HG03095 (cell line): Measurements from ENCODE around the gene COPS4.
"Not testable (repeated sequence)": the region's sequence is repeated elsewhere in the genome, so short reads cannot be mapped to it uniquely, and the experiment has no call there.

Experiments
- ATAC-seq: cut with Tn5 transposase; IDR thresholded peaks from one replicate; pipeline ENCODE4 v1.9.1; 2021; ENCODE audit warnings: moderate library complexity; ENCODE audit not compliant: unreplicated experiment

The COPS4 gene

DNA sequence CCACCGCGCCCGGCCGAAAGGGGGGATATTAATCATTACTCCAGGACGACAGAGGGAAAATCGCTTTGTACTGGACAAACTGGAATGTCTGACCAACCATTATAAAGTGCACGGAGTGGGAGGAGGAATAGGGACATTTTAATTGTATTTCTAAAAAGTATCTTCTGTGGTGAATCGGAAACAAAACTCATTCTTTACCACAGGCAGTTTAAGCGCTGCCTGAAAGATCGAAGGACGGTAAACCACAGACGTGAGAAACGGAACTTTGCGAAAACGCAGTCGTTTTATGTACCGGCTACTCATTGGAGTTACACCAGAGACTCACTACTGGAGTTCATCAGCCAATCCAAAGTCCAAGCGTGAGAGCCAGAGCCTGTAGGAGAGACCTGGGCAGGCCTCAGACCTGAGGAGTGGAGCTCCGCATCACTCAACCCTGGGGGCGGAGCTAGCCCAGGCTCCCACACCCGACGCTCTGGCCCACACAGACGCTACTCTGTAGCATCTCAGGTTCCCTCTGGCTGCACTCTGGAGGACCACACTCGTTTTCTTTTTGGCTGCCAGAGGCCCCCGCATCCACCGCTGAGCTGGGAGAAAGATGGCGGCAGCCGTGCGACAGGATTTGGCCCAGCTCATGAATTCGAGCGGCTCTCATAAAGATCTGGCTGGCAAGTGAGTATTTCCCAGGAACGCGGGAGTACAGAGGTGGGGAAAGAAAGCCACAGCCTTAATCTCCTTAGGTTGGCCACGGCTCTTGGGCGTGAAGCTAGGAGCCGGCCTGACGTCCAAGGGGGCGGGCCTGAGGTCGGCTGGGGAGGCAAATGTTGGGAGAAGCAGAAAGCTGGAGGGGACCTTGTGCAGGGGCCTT, at the start of gene COPS4:
Gene COPS4, plus strand, starts transcription at position 554 of the 865 bp plus-strand sequence. Its CDS starts 42 bp downstream, at position 596.
- ATAC-seq: peak; percentile 99

GRCh38 chr4:82987519-82987918, 47.5 kb upstream of the COPS4 start:
- not testable (repeated sequence) for ATAC-seq

DNA sequence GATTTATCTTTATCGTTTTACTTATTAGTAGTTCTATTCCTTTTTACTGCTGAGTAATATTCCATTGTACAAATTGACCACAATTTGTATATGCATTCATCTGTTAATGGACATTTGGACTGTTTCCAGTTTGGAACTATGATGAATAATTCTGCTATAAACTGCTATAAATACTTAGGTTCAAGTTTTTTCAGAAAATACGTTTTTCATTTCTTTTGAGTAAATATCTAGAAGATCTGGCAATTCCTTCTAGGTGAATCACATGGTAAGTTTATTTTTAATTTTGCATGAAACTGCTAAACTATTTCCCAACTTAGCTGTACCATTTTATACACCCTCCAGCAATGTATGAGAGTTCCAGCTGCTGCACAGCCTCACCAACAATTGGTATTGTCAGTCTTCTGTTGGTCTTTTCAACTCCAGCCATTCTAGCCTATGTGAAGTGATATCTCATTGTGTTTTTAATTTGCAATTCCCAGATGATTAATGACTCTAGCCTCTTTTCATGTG, 46.6 kb upstream of the COPS4 start:
- ATAC-seq: no peak

DNA sequence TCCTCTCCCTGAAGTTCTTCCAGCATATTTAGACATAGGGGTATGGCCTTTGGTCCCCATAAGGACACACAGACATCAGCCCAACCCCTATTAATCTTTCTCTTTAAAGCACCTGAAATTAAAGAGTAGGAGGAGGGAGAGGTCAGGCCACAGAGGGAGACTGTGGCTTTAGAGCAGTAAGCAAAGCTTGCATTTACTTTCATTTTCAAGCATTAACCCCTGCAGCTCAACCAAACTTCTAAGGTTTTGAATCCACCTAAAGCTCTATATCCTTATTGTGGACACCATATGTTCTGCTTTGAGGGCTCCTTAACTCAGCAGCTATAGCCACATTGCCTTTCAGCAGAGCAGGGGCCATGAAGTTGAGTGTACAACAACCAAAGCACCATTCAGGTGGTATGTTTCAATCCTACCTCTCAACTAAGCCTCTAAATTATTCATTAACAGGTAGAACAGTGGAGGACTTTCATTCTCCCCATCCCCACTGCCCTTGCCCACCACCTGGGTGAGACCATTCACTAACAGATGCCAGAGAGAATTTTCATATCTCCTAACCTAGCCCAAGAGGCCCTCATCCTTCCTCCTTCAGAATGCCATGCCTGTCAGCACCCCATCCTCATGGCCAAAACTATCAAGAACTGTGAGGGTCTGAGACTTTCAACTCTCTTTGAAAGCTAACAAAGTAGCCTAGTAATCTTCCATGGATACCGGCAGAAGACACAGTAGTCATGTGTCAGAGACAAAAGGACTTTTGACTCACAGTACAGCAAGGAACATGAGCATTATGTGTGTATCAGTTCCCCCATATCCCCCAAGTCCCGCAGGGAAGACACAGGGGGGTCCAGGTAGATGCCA, 45.2 kb upstream of the COPS4 start:
- peak; percentile 93 for ATAC-seq

DNA sequence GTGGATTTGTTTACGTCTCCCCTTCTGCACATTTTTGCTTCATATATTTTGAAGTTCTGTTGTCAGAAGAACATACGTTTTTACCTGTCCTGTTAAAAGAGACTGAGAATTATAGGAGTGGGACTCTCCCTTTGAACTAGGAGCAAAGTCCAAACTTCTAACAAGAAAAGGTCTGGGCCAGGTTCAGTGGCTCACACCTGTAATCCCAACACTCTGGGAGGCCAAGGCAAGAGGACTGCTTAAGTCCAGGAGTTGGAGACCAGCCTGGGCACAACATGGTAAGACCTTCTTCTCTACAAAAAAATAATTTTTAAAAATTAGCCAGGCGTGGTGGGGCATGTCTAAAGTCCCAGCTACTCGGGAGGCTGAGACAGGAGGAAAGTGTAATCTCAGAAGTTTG, 40.1 kb upstream of the COPS4 start:
- ATAC-seq: no peak

DNA sequence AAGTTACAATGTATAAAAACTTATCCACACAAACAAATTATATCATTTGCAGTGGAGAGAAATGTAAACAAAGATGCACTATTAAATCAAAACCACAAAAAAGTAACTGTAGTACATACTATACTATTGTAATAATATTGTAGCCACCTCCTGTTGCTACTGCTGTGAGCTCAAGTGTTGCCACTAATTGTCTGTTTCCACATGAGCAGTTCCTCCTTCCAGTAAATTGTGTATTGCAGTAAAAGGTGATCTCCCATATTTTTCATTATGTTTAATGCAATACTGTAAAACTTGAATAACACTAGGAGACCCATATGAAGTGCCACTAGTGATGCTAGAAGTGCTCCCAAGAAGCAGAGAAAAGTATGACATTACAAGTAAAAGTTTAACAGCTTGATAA, 36.1 kb upstream of the COPS4 start:
- ATAC-seq: no peak

DNA sequence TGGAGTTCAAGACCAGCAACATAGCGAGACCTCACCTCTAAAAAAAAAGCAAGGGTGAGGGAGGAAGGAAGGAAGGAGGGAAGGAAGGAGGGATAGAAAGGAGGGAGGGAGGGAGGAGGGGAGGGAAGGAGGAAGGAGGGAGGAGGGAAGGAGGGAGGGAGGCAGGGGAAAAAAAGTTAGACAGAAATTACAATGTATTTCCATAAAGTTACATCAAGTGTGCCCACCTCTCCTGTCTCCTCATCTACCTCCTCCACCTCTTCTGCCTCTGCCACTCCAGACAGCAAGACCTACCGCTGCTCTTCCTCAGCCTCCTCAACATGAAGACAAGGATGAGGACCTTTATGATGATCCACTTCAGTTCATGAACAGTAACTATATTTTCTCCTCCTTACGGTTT, 32.7 kb upstream of the COPS4 start:
- no peak for ATAC-seq

- not testable (repeated sequence) for ATAC-seq
Observed at GRCh38 chr4:83003044-83003791, 31.8 kb upstream of the COPS4 start.

- no peak for ATAC-seq
Observed at GRCh38 chr4:83009529-83009928, 25.5 kb upstream of the COPS4 start.

- no peak for ATAC-seq
Observed at GRCh38 chr4:83010111-83010521, 24.9 kb upstream of the COPS4 start.

DNA sequence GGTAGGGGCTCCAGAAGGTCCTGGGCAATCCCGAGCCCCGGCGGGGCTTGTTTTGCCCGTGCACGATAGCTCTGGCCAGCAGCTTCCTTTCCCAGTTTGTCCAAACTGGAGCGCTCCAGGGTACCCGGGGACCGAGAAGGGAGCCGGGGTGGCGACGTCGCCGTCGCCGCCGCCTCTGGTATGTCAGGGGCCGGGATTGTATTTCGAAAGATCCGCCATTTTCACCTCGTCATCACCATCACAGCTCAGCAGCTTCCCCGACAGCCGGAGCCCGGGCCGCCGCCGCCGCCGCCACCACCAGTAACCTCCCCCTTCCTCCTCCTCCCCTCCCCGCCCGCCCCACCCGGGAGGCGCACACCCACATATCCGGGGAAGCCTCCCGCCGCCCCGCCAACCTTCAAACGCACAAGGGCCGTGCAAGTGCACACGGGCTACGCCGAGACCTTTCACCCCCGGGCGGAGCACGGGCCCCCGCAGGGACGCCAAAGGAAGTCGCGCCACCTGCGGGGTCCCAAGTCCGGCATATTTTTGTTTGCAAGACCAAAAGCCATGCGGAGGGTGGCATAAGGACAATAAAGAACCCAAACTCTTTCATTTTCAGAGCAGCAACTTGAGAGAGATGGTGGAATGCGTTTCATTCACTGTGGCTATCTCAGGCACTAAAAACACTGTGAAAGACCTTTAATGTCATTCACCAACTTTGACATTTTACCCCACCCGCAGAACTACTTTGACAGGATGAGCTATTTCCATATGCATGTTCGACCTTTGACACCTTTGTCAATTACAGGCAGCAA, 24.3 kb upstream of the COPS4 start, which contains the start of gene LIN54:
Gene LIN54, minus strand, starts transcription at position 302 of the 797 bp plus-strand sequence. CDS start 25,979 bp downstream, outside the sequence.
- peak; percentile 40 for ATAC-seq

DNA sequence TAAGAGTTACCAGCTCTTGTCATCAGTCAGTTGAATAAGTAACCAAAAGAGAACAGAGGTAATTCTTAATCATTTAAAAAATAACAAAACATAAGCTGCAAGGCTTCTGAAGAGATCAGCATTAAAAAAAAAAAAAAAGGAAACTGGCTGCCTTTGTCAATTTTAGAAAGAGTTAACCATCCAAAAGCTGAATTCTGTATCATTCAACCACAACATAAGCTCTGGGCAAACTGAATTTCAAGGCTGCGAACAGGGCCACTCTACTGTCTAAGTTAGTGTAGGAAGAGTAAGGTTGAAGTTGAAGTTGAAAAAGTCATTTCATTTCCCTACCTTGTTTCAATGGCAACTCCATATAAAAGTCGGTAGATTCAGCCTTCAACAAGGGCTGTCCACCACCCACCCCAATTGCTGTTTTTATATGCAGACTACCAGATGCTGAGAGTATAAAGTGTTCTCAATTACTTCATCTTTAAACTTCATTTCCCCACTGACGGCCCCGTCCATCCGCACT, 23.2 kb upstream of the COPS4 start:
- no peak for ATAC-seq

DNA sequence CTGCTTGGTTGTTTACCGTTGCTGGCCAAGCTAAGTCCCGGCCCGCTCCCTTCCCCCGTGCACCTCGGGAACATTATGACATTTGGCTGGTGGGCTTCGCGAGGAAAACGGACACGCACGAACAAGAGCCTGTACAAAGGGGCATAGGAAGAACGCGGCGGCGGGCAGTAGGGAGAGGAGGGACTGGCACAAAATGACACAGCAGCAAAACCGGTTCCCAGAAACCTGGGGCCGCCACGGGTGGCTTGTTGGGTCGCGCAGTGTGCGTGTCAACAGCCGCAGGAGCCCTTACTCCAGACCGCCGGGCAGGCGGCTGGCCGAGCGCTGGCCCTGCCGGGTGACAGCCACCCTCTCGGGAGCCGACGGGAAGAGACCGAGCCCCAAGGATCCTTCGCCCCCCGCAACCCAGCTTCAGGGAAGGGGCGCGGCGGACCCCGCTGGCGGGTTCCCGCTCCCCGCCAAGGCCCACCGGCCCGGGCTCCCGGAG, 22.7 kb upstream of the COPS4 start:
- peak; percentile 7 for ATAC-seq

DNA sequence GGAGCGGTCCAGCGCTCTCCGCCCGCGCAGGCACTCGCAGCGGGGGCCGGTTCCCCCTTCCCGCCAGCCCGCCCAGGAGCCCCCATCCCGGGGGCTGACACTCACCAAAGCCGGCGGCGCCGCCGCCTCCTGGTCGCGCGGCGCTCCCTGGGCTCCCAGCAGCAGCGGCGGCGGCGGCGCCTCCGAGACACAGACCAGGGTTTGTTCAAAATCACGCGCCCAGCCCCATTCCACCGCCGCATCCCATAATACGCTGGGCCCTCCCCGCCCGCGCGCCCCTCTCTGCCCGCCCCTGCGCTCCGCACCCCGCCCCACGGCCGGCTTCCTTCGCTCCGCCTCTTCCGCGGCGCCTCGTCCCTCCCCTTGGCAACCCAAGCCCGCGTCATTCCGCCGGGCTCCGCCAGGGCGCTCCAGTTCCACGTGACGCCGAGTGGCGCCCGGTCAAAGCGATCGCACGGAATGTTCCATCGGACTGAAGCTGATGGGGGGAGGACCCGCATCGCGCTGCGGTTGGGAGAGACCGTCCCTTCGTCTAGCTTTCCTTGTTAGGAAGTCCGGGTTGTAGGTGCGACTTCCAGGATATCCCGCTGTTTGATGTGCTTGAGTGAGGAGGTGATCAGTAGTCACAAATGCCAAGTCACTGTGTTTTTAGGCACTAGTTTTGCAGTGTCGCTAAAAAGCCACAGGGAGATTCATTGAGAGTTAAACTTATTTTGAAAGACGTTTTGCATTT, 22.1 kb upstream of the COPS4 start:
- ATAC-seq: peak; percentile 79

DNA sequence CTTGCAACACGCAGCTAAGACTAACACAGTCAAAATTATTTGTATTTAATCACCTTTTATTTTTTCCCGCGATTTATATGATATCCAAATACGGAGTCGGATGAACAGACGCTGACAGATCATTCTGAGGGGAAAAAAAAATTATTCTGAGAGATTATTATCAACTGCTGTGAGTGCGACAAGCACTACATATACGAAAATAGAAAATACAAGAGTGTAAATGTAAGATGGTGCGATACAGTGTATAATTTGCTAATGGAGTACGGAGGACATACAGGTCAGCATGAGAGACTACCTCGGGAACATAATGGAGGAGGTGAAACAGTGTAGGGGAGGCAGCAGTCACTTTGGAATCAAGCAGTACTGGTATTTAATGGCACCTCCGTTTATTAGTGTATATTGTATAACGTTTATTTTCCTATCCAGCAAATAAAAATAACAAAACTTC, 21.5 kb upstream of the COPS4 start:
- ATAC-seq: no peak

DNA sequence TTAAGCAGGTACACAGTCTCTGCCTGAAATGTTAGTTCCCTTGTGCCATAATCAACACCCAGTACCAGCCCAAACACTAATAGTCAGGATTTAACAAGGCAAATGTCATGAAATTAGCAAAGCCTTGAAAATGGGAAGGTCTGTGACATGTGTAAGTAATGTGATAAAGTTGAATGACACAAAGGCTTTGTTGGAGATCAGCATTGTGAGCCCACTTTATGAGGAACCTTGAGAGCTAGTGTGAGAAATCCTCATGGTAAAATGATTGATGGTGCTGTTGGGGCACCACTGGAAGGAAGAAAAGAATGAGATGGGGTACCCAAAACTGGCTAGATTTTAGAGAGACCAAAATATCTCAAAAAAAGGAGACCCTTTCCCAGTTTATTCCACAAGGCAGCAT, 21.1 kb upstream of the COPS4 start:
- ATAC-seq: no peak

GRCh38 chr4:83019794-83020494, 15.0 kb upstream of the COPS4 start:
- peak; percentile 78 for ATAC-seq
